Neural cell (in vitro differentiated cells): Measurements from ENCODE around the gene MAGI1. TPM values are rescaled to one million over a fixed set of nuclear protein-coding genes. Genes with fewer than 3 reads are reported as not detected.

Source experiments
- H2AFZ ChIP-seq: fragments of 200-600, 300-800 bp; sonication (generic), shearing (Covaris generic); 2 replicates; pipeline ENCODE4 v1.6.0; 2014; ENCODE audit warnings: low read depth, mild to moderate bottlenecking, antibody characterized with exemption, low read length, moderate library complexity
- H3F3A ChIP-seq: fragments of 200-600 bp; shearing (Covaris generic); 2 replicates; pipeline ENCODE4 v1.6.1; 2016; ENCODE audit warnings: mild to moderate bottlenecking, moderate library complexity, mixed read lengths, antibody characterized with exemption, low read length; ENCODE audit not compliant: insufficient read depth, poor library complexity, severe bottlenecking
- H3K27ac ChIP-seq: fragments of 200-600, 300-800 bp; sonication (generic), shearing (Covaris generic); 2 replicates; pipeline ENCODE4 v1.5.1; 2014; ENCODE audit warnings: mild to moderate bottlenecking, low read length, moderate library complexity
- H3K27me3 ChIP-seq: fragments of 300-800, 200-600 bp; sonication (generic), shearing (Covaris generic); 2 replicates; pipeline ENCODE4 v1.6.0; 2014; ENCODE audit warnings: mild to moderate bottlenecking, low read depth, low read length, moderate library complexity; ENCODE audit not compliant: insufficient read depth
- H3K36me3 ChIP-seq: fragments of 300-800, 200-600 bp; sonication (generic), shearing (Covaris generic); 2 replicates; pipeline ENCODE4 v1.5.1; 2014; ENCODE audit warnings: mild to moderate bottlenecking, antibody characterized with exemption, low read length, moderate library complexity; ENCODE audit not compliant: insufficient read depth
- H3K4me2 ChIP-seq: fragments of 300-800, 200-600 bp; sonication (generic), shearing (Covaris generic); 2 replicates; pipeline ENCODE4 v1.6.0; 2014; ENCODE audit warnings: mild to moderate bottlenecking, low read length
- H3K4me3 ChIP-seq: fragments of 300-800, 200-600 bp; sonication (generic), shearing (Covaris generic); 2 replicates; pipeline ENCODE4 v1.5.1; 2014; ENCODE audit warnings: mild to moderate bottlenecking, low read length, moderate library complexity
- H3K79me2 ChIP-seq: fragments of 200-600 bp; shearing (Covaris generic); replicated peaks from 2 replicates; pipeline ENCODE4 v1.6.0; 2014; ENCODE audit warnings: mild to moderate bottlenecking, low read length, moderate library complexity; ENCODE audit not compliant: insufficient read depth
- H3K9ac ChIP-seq: fragments of 300-800, 200-600 bp; sonication (generic), shearing (Covaris generic); 2 replicates; pipeline ENCODE4 v1.6.1; 2016; ENCODE audit warnings: mild to moderate bottlenecking, low read length, mixed read lengths
- H3K9me2 ChIP-seq: fragments of 200-600 bp; shearing (Covaris generic); 2 replicates; pipeline ENCODE4 v1.6.1; 2016; ENCODE audit warnings: mild to moderate bottlenecking, low read length, mixed read lengths; ENCODE audit not compliant: insufficient read depth
- H3K9me3 ChIP-seq: fragments of 200-600, 300-800 bp; sonication (generic), shearing (Covaris generic); 2 replicates; pipeline ENCODE4 v1.6.1; 2016; ENCODE audit warnings: mild to moderate bottlenecking, mixed run types, low read length, moderate library complexity, mixed read lengths
- H4K20me1 ChIP-seq: fragments of 200-600 bp; shearing (Covaris generic); 2 replicates; pipeline ENCODE4 v1.6.1; 2016; ENCODE audit warnings: mild to moderate bottlenecking, mixed run types; ENCODE audit not compliant: insufficient read depth
- EP300 ChIP-seq: fragments of 450-650 bp; conservative IDR thresholded peaks from 2 replicates; pipeline ENCODE4 v1.6.1; 2014; ENCODE audit warnings: antibody characterized with exemption, mild to moderate bottlenecking, moderate library complexity; ENCODE audit not compliant: poor library complexity, severe bottlenecking
- EZH2 ChIP-seq: fragments of 200-600, 300-800 bp; shearing (Covaris generic), sonication (generic); IDR thresholded peaks from 2 replicates; pipeline ENCODE4 v1.6.1; 2014; ENCODE audit warnings: antibody characterized with exemption, low read length, borderline replicate concordance, mild to moderate bottlenecking; ENCODE audit not compliant: insufficient read depth, poor library complexity, severe bottlenecking
- MXI1 ChIP-seq: fragments of 450-650 bp; conservative IDR thresholded peaks from 2 replicates; pipeline ENCODE4 v1.6.1; 2014; ENCODE audit warnings: antibody characterized with exemption, mild to moderate bottlenecking; ENCODE audit not compliant: poor library complexity, severe bottlenecking
- POLR2AphosphoS5 ChIP-seq: IDR thresholded peaks from 2 replicates; pipeline ENCODE4 v1.6.1; 2012
- RAD21 ChIP-seq: fragments of 450-650 bp; conservative IDR thresholded peaks from 2 replicates; pipeline ENCODE4 v1.6.1; 2014; ENCODE audit warnings: antibody characterized with exemption, mild to moderate bottlenecking, moderate library complexity
- REST ChIP-seq: IDR thresholded peaks from 2 replicates; pipeline ENCODE4 v1.6.1; 2012; ENCODE audit warnings: borderline replicate concordance
- SMC3 ChIP-seq: fragments of 450-650 bp; conservative IDR thresholded peaks from 2 replicates; pipeline ENCODE4 v1.6.1; 2014; ENCODE audit warnings: antibody characterized with exemption, mild to moderate bottlenecking, moderate library complexity; ENCODE audit not compliant: poor library complexity
- TAF1 ChIP-seq: IDR thresholded peaks from 2 replicates; pipeline ENCODE4 v1.6.1; 2012; ENCODE audit warnings: low read depth
- polyA plus RNA-seq: library from polyadenylated mRNA; depleted of rRNA; stranded (reverse); fragments of >200 nt; gene quantifications from 2 replicates; pipeline ENCODE4 v1.2.3, GENCODE V29; 2014
- TF ChIP-seq, protein P1 (sequence below): fragments of 450-650 bp; IDR thresholded peaks from 2 replicates; pipeline ENCODE4 v1.5.1; 2014; ENCODE audit warnings: antibody characterized with exemption, mild to moderate bottlenecking, moderate library complexity; ENCODE audit not compliant: poor library complexity, severe bottlenecking

MAGI1 gene
- polyA plus RNA-seq, 1 donor from 2014 or later: 44.7 TPM

DNA sequence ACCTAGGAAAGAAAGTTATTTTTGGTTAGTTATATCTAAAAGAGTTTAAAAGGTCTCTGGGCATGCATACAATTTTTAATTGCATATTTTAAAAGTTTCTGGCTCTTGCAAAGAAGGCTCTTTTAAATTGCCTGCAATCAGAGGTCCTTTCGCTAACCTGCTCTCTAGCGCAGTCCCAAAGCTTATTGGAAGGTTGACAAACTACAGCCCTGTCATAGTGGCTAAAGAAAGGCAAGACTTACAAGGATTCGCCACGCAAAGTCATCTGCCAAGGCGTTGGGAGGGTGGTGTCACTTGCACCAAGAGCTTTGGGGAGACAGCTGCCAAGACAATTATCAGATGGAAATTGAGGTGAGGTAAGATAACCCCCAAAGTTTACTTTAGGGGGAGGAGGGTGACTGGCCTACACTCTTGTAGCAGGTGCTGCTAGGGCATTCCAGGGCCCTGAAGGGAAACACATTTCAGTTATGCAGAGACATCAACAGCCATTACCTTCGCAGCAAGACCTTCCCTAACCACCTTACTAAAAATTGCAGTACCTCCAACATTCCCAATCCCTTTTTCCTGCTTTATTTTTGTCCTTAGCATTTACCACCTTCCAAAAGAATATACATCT is 606.2 kb downstream of the MAGI1 start:
- no peak overlapping the region for H2AFZ ChIP-seq
- no peak overlapping the region for H3K4me2 ChIP-seq
- H3K4me3 ChIP-seq: no peak overlapping the region
- no peaks in the 10 kb centered on the region for H3K27me3 ChIP-seq
- no peak overlapping the region for H3K9ac ChIP-seq
- TF ChIP-seq REST (no peak), MXI1 (no peak), SMC3 (no peak), POLR2AphosphoS5 (no peak), TAF1 (no peak), EP300 (no peak), RAD21 (no peak), EZH2 (no peak)
- TF ChIP-seq, protein P1, sequence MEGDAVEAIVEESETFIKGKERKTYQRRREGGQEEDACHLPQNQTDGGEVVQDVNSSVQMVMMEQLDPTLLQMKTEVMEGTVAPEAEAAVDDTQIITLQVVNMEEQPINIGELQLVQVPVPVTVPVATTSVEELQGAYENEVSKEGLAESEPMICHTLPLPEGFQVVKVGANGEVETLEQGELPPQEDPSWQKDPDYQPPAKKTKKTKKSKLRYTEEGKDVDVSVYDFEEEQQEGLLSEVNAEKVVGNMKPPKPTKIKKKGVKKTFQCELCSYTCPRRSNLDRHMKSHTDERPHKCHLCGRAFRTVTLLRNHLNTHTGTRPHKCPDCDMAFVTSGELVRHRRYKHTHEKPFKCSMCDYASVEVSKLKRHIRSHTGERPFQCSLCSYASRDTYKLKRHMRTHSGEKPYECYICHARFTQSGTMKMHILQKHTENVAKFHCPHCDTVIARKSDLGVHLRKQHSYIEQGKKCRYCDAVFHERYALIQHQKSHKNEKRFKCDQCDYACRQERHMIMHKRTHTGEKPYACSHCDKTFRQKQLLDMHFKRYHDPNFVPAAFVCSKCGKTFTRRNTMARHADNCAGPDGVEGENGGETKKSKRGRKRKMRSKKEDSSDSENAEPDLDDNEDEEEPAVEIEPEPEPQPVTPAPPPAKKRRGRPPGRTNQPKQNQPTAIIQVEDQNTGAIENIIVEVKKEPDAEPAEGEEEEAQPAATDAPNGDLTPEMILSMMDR: no peak
- H4K20me1 ChIP-seq: no peaks in the 10 kb centered on the region
- no peaks in the 10 kb centered on the region for H3F3A ChIP-seq
- H3K79me2 ChIP-seq: no peaks in the 10 kb centered on the region
- no peak overlapping the region for H3K27ac ChIP-seq
- no peaks in the 10 kb centered on the region for H3K9me2 ChIP-seq
- peaks cover 13% of the 10 kb centered on the region for H3K36me3 ChIP-seq
- no peaks in the 10 kb centered on the region for H3K9me3 ChIP-seq

- H3K79me2 ChIP-seq: no peaks in the 10 kb centered on the region
- H3K9me3 ChIP-seq: no peaks in the 10 kb centered on the region
- H3K27me3 ChIP-seq: no peaks in the 10 kb centered on the region
- no peak overlapping the region for H3K27ac ChIP-seq
- TF ChIP-seq REST: no peak
- TF ChIP-seq, protein P1: peak; percentile 31
- no peak for TF ChIP-seq SMC3
- peak; percentile 14 for TF ChIP-seq RAD21
- no peak overlapping the region for H2AFZ ChIP-seq
- H3K9ac ChIP-seq: no peak overlapping the region
- H3K4me3 ChIP-seq: no peak overlapping the region
- H3K36me3 ChIP-seq: peaks cover 18% of the 10 kb centered on the region
- no peak overlapping the region for H3K4me2 ChIP-seq
- H3F3A ChIP-seq: no peaks in the 10 kb centered on the region
- no peaks in the 10 kb centered on the region for H4K20me1 ChIP-seq
- no peaks in the 10 kb centered on the region for H3K9me2 ChIP-seq
Measured at GRCh38 chr3:65425880-65426279, 612.8 kb downstream of the MAGI1 start.
